H1 (cell line): Measurements from ENCODE around the gene GNB1. TPM values are rescaled to one million over a fixed set of nuclear protein-coding genes. Genes with fewer than 3 reads are reported as not detected.

ENCODE experiments used
- CTCF ChIA-PET: fragments of 300-600 bp; sonication (Branson Sonifier 250); formaldehyde crosslinking; loops from one replicate; lab custom pipeline; 2021; ENCODE audit not compliant: partially characterized antibody; lab: Charles Lee
- POLR2A ChIA-PET: fragments of 300-600 bp; sonication (Branson Sonifier 250); formaldehyde crosslinking; loops from one replicate; lab custom pipeline; 2021; ENCODE audit warnings: inconsistent platforms; ENCODE audit not compliant: partially characterized antibody; lab: Charles Lee
- DNase-seq, 2 experiments: peaks; one replicate each; pipeline versions ENCODE4 v3.0.0 to v3.0.0-alpha.2; 2010 to 2022; ENCODE audit warnings: low spot score in 2 of 2, low read depth in 1 of 2, mixed read lengths in 1 of 2
- FAIRE-seq: peaks from 2 replicates; lab custom pipeline; 2011; peaks lifted over from hg19 to GRCh38; lab: Jason Lieb, UNC
- H2AFZ ChIP-seq: 2 replicates; pipeline ENCODE4 v1.8.1; 2012; ENCODE audit warnings: low read length, inconsistent platforms
- H2AK5ac ChIP-seq: 2 replicates; pipeline ENCODE4 v1.6.1; 2013; ENCODE audit warnings: low read depth, low read length
- H2BK120ac ChIP-seq: replicated peaks from 2 replicates; pipeline ENCODE3; 2013; ENCODE audit warnings: low read depth, low read length, inconsistent platforms
- H2BK12ac ChIP-seq: 2 replicates; pipeline ENCODE4 v1.6.1; 2013; ENCODE audit warnings: low read depth, low read length
- H2BK15ac ChIP-seq: 2 replicates; pipeline ENCODE4 v1.6.1; 2013; ENCODE audit warnings: low read length
- H2BK20ac ChIP-seq: 2 replicates; pipeline ENCODE4 v1.6.1; 2013; ENCODE audit warnings: low read length
- H2BK5ac ChIP-seq: 2 replicates; pipeline ENCODE4 v1.6.1; 2013; ENCODE audit warnings: low read depth, low read length
- H3K14ac ChIP-seq: 2 replicates; pipeline ENCODE4 v1.6.1; 2013; ENCODE audit warnings: inconsistent platforms; ENCODE audit not compliant: insufficient read length
- H3K18ac ChIP-seq: 2 replicates; pipeline ENCODE4 v1.6.1; 2013; ENCODE audit warnings: low read length; ENCODE audit errors: extremely low read depth
- H3K23ac ChIP-seq: 2 replicates; pipeline ENCODE4 v1.6.1; 2013; ENCODE audit warnings: inconsistent platforms; ENCODE audit not compliant: insufficient read length
- H3K23me2 ChIP-seq: 2 replicates; pipeline ENCODE4 v1.6.1; 2013; ENCODE audit warnings: low read depth, low read length
- H3K27ac ChIP-seq: 2 replicates; pipeline ENCODE4 v1.6.1; 2011; ENCODE audit warnings: low read depth, low read length, inconsistent platforms
- H3K27me3 ChIP-seq, 4 experiments: replicated peaks in 1 of 4; 1 replicate in 1 of 4; 2 replicates in 3 of 4; pipeline versions ENCODE4 v1.6.1 to v1.8.1; 2011 to 2013; ENCODE audit warnings: low read length in 3 of 4, mild to moderate bottlenecking in 3 of 4, inconsistent platforms in 2 of 4, mixed read lengths in 2 of 4, moderate library complexity in 1 of 4; ENCODE audit not compliant: control insufficient read depth in 3 of 4, insufficient read depth in 3 of 4; ENCODE audit errors: extremely low read depth in 1 of 4
- H3K36me3 ChIP-seq, 4 experiments: 2 replicates each; pipeline versions ENCODE4 v1.6.1 to v1.8.1; 2011 to 2013; ENCODE audit warnings: mild to moderate bottlenecking in 4 of 4, low read length in 3 of 4, moderate library complexity in 2 of 4, control low read depth in 1 of 4, inconsistent platforms in 1 of 4; ENCODE audit not compliant: insufficient read depth in 4 of 4, control insufficient read depth in 2 of 4
- H3K4ac ChIP-seq: replicated peaks from 2 replicates; pipeline ENCODE3; 2013; ENCODE audit warnings: low read length, low read depth, mixed read lengths, inconsistent platforms; ENCODE audit not compliant: insufficient read length
- H3K4me1 ChIP-seq, 4 experiments: replicated peaks in 1 of 4; 1 replicate in 1 of 4; 2 replicates in 3 of 4; pipeline versions ENCODE4 v1.6.1 to v1.8.1; 2011 to 2013; ENCODE audit warnings: low read length in 3 of 4, inconsistent platforms in 2 of 4, mixed read lengths in 1 of 4; ENCODE audit not compliant: insufficient read depth in 4 of 4, control insufficient read depth in 3 of 4
- H3K4me2 ChIP-seq, 2 experiments: 2 replicates each; pipeline versions ENCODE4 v1.6.1 to v1.8.1; 2011 to 2013; ENCODE audit warnings: low read depth in 2 of 2, low read length in 2 of 2, control low read depth in 1 of 2, inconsistent platforms in 1 of 2, mild to moderate bottlenecking in 1 of 2; ENCODE audit not compliant: insufficient read depth in 1 of 2
- H3K4me3 ChIP-seq, 4 experiments: fragments of 200-600, 300-600 bp in 1 of 4; sonication (generic), shearing (Covaris generic), sonication (Bioruptor Twin) in 1 of 4; 2 replicates each; pipeline versions ENCODE4 v1.5.1 to v1.8.1; 2011 to 2016; ENCODE audit warnings: low read length in 4 of 4, low read depth in 3 of 4, control low read depth in 2 of 4, inconsistent platforms in 2 of 4, mild to moderate bottlenecking in 2 of 4, mixed read lengths in 1 of 4, moderate library complexity in 1 of 4; ENCODE audit not compliant: insufficient read depth in 2 of 4; ENCODE audit errors: extremely low read depth in 1 of 4
- H3K56ac ChIP-seq: replicated peaks from 2 replicates; pipeline ENCODE3; 2013; ENCODE audit warnings: low read depth, mild to moderate bottlenecking, mixed read lengths, low read length, inconsistent platforms; ENCODE audit not compliant: insufficient read length
- H3K79me1 ChIP-seq: 2 replicates; pipeline ENCODE4 v1.6.1; 2013; ENCODE audit warnings: low read depth, low read length, control low read depth
- H3K79me2 ChIP-seq, 2 experiments: 2 replicates each; pipeline versions ENCODE4 v1.6.1 to v1.8.1; 2012 to 2013; ENCODE audit warnings: low read length in 2 of 2, mild to moderate bottlenecking in 2 of 2, inconsistent platforms in 1 of 2; ENCODE audit not compliant: insufficient read depth in 2 of 2, control insufficient read depth in 1 of 2
- H3K9ac ChIP-seq, 4 experiments: replicated peaks in 1 of 4; 1 replicate in 1 of 4; 2 replicates in 3 of 4; pipeline versions ENCODE4 v1.6.1 to v1.8.1; 2011 to 2013; ENCODE audit warnings: low read depth in 3 of 4, low read length in 3 of 4, control low read depth in 2 of 4, mild to moderate bottlenecking in 2 of 4, moderate library complexity in 2 of 4, inconsistent platforms in 1 of 4; ENCODE audit errors: extremely low read depth in 1 of 4
- H3K9me3 ChIP-seq, 2 experiments: 2 replicates each; pipeline versions ENCODE4 v1.6.1 to v1.8.1; 2012 to 2013; ENCODE audit warnings: mild to moderate bottlenecking in 2 of 2, moderate library complexity in 2 of 2, control low read depth in 1 of 2, inconsistent platforms in 1 of 2, low read depth in 1 of 2, low read length in 1 of 2, mixed read lengths in 1 of 2; ENCODE audit not compliant: insufficient read depth in 2 of 2
- H4K20me1 ChIP-seq, 2 experiments: replicated peaks in 1 of 2; 2 replicates each; pipeline versions ENCODE3 to v1.8.1; 2011 to 2013; ENCODE audit warnings: inconsistent platforms in 2 of 2, low read length in 2 of 2, mild to moderate bottlenecking in 1 of 2; ENCODE audit not compliant: insufficient read depth in 2 of 2, control insufficient read depth in 1 of 2
- H4K5ac ChIP-seq: 2 replicates; pipeline ENCODE4 v1.6.1; 2013; ENCODE audit warnings: low read length, low read depth, mixed read lengths, inconsistent platforms; ENCODE audit not compliant: insufficient read length
- H4K8ac ChIP-seq: 2 replicates; pipeline ENCODE4 v1.8.0; 2013; ENCODE audit warnings: mild to moderate bottlenecking, moderate library complexity, low read length, inconsistent platforms; ENCODE audit not compliant: insufficient read depth; ENCODE audit errors: extremely low read depth
- H4K91ac ChIP-seq: replicated peaks from 2 replicates; pipeline ENCODE3; 2013; ENCODE audit warnings: low read length, mixed read lengths, inconsistent platforms; ENCODE audit not compliant: insufficient read length
- CTBP2 ChIP-seq: IDR thresholded peaks from 2 replicates; pipeline ENCODE4 v1.7.0; 2011; ENCODE audit warnings: borderline replicate concordance, mild to moderate bottlenecking, moderate library complexity, mixed read lengths, low read length; ENCODE audit not compliant: insufficient read depth, insufficient read length
- EP300 ChIP-seq, 2 experiments: IDR thresholded peaks; 1 replicate in 1 of 2; 2 replicates in 1 of 2; pipeline ENCODE4 v1.6.1; 2011 to 2012; ENCODE audit warnings: low read depth in 2 of 2, low read length in 2 of 2, mild to moderate bottlenecking in 2 of 2, borderline replicate concordance in 1 of 2, inconsistent platforms in 1 of 2, moderate library complexity in 1 of 2
- HDAC6 ChIP-seq: IDR thresholded peaks from one replicate; pipeline ENCODE4 v1.7.1; 2012; ENCODE audit warnings: low read depth, mild to moderate bottlenecking, inconsistent platforms, low read length, moderate library complexity
- KDM5A ChIP-seq: fragments of 200-600 bp; IDR thresholded peaks from 2 replicates; pipeline ENCODE4 v1.7.1; 2012; ENCODE audit warnings: mild to moderate bottlenecking, low read length, inconsistent platforms, mixed read lengths
- MAFK ChIP-seq: IDR thresholded peaks from 2 replicates; pipeline ENCODE4 v1.6.1; 2012; ENCODE audit warnings: low read depth, mild to moderate bottlenecking, improper control_type of control experiment, low read length
- RNF2 ChIP-seq: fragments of 200-900, 300-1000 bp; sonication (generic); IDR thresholded peaks from 2 replicates; pipeline ENCODE4 v1.7.1; 2016; ENCODE audit warnings: borderline replicate concordance, low read depth, mild to moderate bottlenecking, antibody characterized with exemption, low read length; ENCODE audit not compliant: poor library complexity, severe bottlenecking; ENCODE audit errors: missing control alignments
- SRF ChIP-seq: IDR thresholded peaks from 2 replicates; pipeline ENCODE4 v1.6.1; 2011; ENCODE audit warnings: mild to moderate bottlenecking, low read depth, low read length, moderate library complexity
- WGBS, 2 experiments: shearing (Covaris generic) in 1 of 2; methylation state at CpG; one replicate each; pipeline versions ENCODE4 v1.1.6 to v1.1.7; 2013 to 2015; ENCODE audit warnings: low lambda C conversion rate in 2 of 2, mixed read lengths in 2 of 2, inconsistent platforms in 1 of 2, low coverage in 1 of 2, missing lambda C conversion rate in 1 of 2; ENCODE audit not compliant: insufficient replicate concordance in 2 of 2, insufficient coverage in 1 of 2, insufficient read length in 1 of 2; ENCODE audit errors: extremely low coverage in 1 of 2, missing lambda C conversion rate in 1 of 2; 5-methylcytosine and 5-hydroxymethylcytosine counted together
- polyA plus RNA-seq, 7 experiments: library from polyadenylated mRNA; depleted of rRNA in 3 of 7; stranded (reverse) in 5 of 7; unstranded in 2 of 7; fragments of >200 nt in 5 of 7; fragments of 200-250 nt in 2 of 7; gene quantifications; 1 replicate in 5 of 7; 2 replicates in 1 of 7; 4 replicates in 1 of 7; pipeline versions ENCODE4 v1.2.1 to v1.2.3, GENCODE V29; 2011 to 2013; ENCODE audit warnings: missing spikeins in 2 of 7, mixed read lengths in 2 of 7
- total RNA-seq: library from RNA; stranded (reverse); fragmentation: NEBNext Ultra II Directional; extraction: Animal tissue kit (Norgen Biotek cat#: 25700); gene quantifications from 2 replicates; pipeline ENCODE4 v1.2.1, GENCODE V29; 2021

GNB1 gene
- total and polyA plus RNA-seq, 2 of the 8 experiments (the other 6 are each of a cell fraction or from before 2014, with no cell fraction given): 343 to 382 TPM

- Histone ChIP-seq H3K4me3 (no peak overlapping the region), H3K79me1 (0 out of 2 replicates have a peak, but pooled peaks cover 2% of the 10 kb centered on the region), H3K18ac (no peak overlapping the region), H3K14ac (no peak overlapping the region), H4K8ac (no peak overlapping the region), H4K91ac (no peak overlapping the region), H3K27me3 (no peaks in the 10 kb centered on the region), H3K4ac (no peak overlapping the region), H2BK12ac (no peak overlapping the region), H3K4me1 (no peaks in the 10 kb centered on the region), H3K9ac (no peak overlapping the region), H2BK20ac (no peak overlapping the region), H3K36me3 (peaks cover 5 to 54% (median 25%) of the 10 kb centered on the region in 4 experiments; a peak in 7 of 8 replicates), H3K4me2 (no peak overlapping the region), H2AFZ (no peak overlapping the region), H3K27ac (no peak overlapping the region), H3K56ac (no peak overlapping the region), H3K23ac (no peak overlapping the region), H3K23me2 (no peaks in the 10 kb centered on the region), H3K9me3 (no peaks in the 10 kb centered on the region), H2BK15ac (no peak overlapping the region), H3K79me2 (peaks cover 0 to 6% of the 10 kb centered on the region in 2 experiments; a peak in 2 of 4 replicates), H2AK5ac (no peak overlapping the region), H4K5ac (no peak overlapping the region), H2BK5ac (no peak overlapping the region), H2BK120ac (no peak overlapping the region), H4K20me1 (peaks cover 0 to 6% of the 10 kb centered on the region in 2 experiments)
- WGBS, 2 experiments: 92% methylated on average over 3 of the region's 3 CpGs; no CpG with 5 or more reads in 1 of the 2 experiments
- FAIRE-seq: no peak
- TF ChIP-seq HDAC6: no peak
- TF ChIP-seq CTBP2: no peak
- TF ChIP-seq KDM5A: no peak
- no peak for TF ChIP-seq SRF
- no peak for TF ChIP-seq RNF2
- TF ChIP-seq EP300 (IDR thresholded peaks at IDR 0.05; ENCODE audit: borderline replicate concordance in 1 of 2, low read depth in 2 of 2, low read length in 2 of 2): no peak
- TF ChIP-seq MAFK: peak; percentile 23; the same call in 1 of the 2 replicates
- ChIA-PET POLR2A (no interaction called here), CTCF (interaction anchor here (0.6 kb wide), 1 partner anchor 9 kb away, joined by 3 read pairs; no protein-coding TSS in a partner anchor)
- no peak for DNase-seq
These were observed 73.7 kb downstream of the GNB1 start for GRCh38 chr1:1817221-1817620.
